Measurements from ENCODE around the gene ACP2. TPM values are rescaled to one million over a fixed set of nuclear protein-coding genes. Genes with fewer than 3 reads are reported as not detected.

ACP2 gene
- total and polyA plus RNA-seq, 4 donors, result 40.6 to 74.7 (median 60.8) TPM

DNA sequence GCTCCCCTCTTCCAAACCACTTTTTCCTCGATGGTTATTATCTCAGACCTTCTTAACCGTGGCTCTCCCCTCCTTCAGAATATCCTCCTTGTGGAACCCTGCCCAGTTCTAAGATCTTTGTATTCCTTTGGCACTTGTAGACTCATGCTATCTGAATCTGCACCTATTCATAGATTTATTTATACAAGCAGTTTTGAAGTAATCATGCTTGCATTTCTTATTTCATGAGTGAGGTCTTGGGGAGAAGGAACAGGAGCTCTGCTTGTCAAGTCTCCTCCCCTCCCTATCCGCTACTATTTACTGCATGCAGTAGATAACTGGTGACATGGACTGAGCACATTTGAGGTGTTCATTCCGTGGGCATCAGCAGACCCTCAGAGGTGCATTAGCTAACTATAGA lies 15.9 kb upstream of the ACP2 start:
- TF ChIP-seq, protein P1, sequence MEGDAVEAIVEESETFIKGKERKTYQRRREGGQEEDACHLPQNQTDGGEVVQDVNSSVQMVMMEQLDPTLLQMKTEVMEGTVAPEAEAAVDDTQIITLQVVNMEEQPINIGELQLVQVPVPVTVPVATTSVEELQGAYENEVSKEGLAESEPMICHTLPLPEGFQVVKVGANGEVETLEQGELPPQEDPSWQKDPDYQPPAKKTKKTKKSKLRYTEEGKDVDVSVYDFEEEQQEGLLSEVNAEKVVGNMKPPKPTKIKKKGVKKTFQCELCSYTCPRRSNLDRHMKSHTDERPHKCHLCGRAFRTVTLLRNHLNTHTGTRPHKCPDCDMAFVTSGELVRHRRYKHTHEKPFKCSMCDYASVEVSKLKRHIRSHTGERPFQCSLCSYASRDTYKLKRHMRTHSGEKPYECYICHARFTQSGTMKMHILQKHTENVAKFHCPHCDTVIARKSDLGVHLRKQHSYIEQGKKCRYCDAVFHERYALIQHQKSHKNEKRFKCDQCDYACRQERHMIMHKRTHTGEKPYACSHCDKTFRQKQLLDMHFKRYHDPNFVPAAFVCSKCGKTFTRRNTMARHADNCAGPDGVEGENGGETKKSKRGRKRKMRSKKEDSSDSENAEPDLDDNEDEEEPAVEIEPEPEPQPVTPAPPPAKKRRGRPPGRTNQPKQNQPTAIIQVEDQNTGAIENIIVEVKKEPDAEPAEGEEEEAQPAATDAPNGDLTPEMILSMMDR (IDR thresholded peaks at IDR 0.05; ENCODE audit: control extremely low read depth, extremely low read depth), result no peak
- WGBS, 2 donors, result 81 to 87% methylated on average over 4 of the region's 4 CpGs
- Histone ChIP-seq H3K27ac (ENCODE audit: low read depth in 1 of 2, low read length in 1 of 2) (no peak overlapping the region), H3K4me1 (ENCODE audit: control insufficient read depth in 5 of 5, insufficient read depth in 5 of 5, low read length in 5 of 5) (peaks cover 3 to 16% (median 8%) of the 10 kb centered on the region in 5 donors), H3K9ac (ENCODE audit: insufficient read depth in 1 of 2, low read length in 2 of 2) (no peak overlapping the region), H3K27me3 (ENCODE audit: control insufficient read depth in 3 of 3, insufficient read depth in 3 of 3, low read length in 2 of 3) (no peaks in the 10 kb centered on the region), H3K9me3 (ENCODE audit: control insufficient read depth in 4 of 4, insufficient read depth in 3 of 4, low read length in 3 of 4) (no peaks in the 10 kb centered on the region), H3K36me3 (ENCODE audit: control insufficient read depth in 4 of 4, insufficient read depth in 4 of 4, low read length in 4 of 4) (peaks cover 0 to 7% (median 3%) of the 10 kb centered on the region in 4 donors), H3K4me3 (no peak overlapping the region)
- DNase-seq (no peak), ATAC-seq (ENCODE audit: insufficient read depth, low FRiP score) (no peak)

DNA sequence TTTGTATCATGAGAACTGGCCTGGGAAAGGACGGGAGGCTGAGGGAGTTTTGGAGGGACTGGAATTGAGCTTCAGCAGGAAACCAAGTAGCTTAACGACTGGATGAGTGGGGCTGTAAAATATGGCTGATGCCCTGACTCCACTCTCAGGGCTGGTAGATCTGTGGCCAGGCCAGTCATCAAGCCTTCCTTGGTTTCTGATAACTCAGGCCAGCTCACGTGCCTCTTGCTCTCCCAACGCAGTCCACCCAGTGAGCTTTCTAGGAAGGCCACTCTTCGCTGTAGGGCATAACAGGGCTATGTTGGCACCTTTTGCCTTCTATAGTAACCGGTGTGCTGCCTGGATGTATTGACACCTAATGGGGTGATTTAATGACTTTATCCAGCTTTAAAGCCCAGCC lies 15.5 kb upstream of the ACP2 start:
- H3K4me1 ChIP-seq (ENCODE audit: control insufficient read depth in 5 of 5, insufficient read depth in 5 of 5, low read length in 5 of 5), result peaks cover 3 to 18% (median 8%) of the 10 kb centered on the region in 5 donors

DNA sequence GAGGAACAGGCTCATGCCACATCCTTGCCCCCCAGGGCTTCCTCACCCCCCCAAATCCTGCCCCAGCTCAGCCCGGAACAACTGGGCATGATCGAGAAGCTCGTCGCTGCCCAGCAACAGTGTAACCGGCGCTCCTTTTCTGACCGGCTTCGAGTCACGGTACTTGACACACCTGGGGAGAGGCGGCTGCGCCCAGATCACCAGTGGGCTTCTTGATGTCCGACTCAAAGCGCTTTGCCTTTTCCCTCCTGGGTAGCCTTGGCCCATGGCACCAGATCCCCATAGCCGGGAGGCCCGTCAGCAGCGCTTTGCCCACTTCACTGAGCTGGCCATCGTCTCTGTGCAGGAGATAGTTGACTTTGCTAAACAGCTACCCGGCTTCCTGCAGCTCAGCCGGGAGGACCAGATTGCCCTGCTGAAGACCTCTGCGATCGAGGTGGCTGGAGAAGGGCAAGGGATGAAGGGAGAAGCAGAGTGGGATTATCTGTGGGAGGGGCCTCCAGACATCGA lies 12.7 kb upstream of the ACP2 start:
- ATAC-seq (ENCODE audit: insufficient read depth, low FRiP score) (no peak), DNase-seq (no peak)
- Histone ChIP-seq H3K36me3 (ENCODE audit: control insufficient read depth in 4 of 4, insufficient read depth in 4 of 4, low read length in 4 of 4) (peaks cover 0 to 7% (median 1%) of the 10 kb centered on the region in 4 donors), H3K9me3 (ENCODE audit: control insufficient read depth in 4 of 4, insufficient read depth in 3 of 4, low read length in 3 of 4) (no peaks in the 10 kb centered on the region), H3K4me1 (ENCODE audit: control insufficient read depth in 5 of 5, insufficient read depth in 5 of 5, low read length in 5 of 5) (peaks cover 0 to 27% (median 8%) of the 10 kb centered on the region in 5 donors), H3K4me3 (no peak overlapping the region), H3K27ac (ENCODE audit: low read depth in 1 of 2, low read length in 1 of 2) (no peak overlapping the region), H3K27me3 (ENCODE audit: control insufficient read depth in 3 of 3, insufficient read depth in 3 of 3, low read length in 2 of 3) (no peaks in the 10 kb centered on the region), H3K9ac (ENCODE audit: insufficient read depth in 1 of 2, low read length in 2 of 2) (no peak overlapping the region)
- TF ChIP-seq, protein P1 (IDR thresholded peaks at IDR 0.05; ENCODE audit: control extremely low read depth, extremely low read depth), result no peak
- 73 to 86% methylated on average over 22 of the region's 22 CpGs for WGBS, 2 donors

More for the DNA sequence above, 15.5 kb upstream of the ACP2 start:
- WGBS, 2 donors, result 92 to 95% methylated on average over 6 of the region's 6 CpGs
- Histone ChIP-seq H3K4me3 (no peak overlapping the region), H3K36me3 (ENCODE audit: control insufficient read depth in 4 of 4, insufficient read depth in 4 of 4, low read length in 4 of 4) (peaks cover 0 to 7% (median 3%) of the 10 kb centered on the region in 4 donors), H3K27ac (ENCODE audit: low read depth in 1 of 2, low read length in 1 of 2) (no peak overlapping the region), H3K9me3 (ENCODE audit: control insufficient read depth in 4 of 4, insufficient read depth in 3 of 4, low read length in 3 of 4) (no peaks in the 10 kb centered on the region), H3K27me3 (ENCODE audit: control insufficient read depth in 3 of 3, insufficient read depth in 3 of 3, low read length in 2 of 3) (no peaks in the 10 kb centered on the region), H3K9ac (ENCODE audit: insufficient read depth in 1 of 2, low read length in 2 of 2) (no peak overlapping the region)
- TF ChIP-seq, protein P1 (IDR thresholded peaks at IDR 0.05; ENCODE audit: control extremely low read depth, extremely low read depth), result no peak
- no peak for ATAC-seq (ENCODE audit: insufficient read depth, low FRiP score)
- no peak for DNase-seq

DNA sequence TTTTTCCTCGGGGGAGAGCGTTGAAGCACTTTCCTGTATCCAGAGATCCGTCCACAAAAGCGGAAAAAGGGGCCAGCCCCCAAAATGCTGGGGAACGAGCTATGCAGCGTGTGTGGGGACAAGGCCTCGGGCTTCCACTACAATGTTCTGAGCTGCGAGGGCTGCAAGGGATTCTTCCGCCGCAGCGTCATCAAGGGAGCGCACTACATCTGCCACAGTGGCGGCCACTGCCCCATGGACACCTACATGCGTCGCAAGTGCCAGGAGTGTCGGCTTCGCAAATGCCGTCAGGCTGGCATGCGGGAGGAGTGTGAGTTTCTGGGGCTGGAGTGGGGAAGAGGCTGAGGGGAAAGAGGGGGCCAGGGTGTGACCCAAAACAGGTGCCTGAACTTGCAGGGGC lies 11.8 kb upstream of the ACP2 start:
- DNase-seq (no peak), ATAC-seq (ENCODE audit: insufficient read depth, low FRiP score) (no peak)
- TF ChIP-seq, protein P1 (IDR thresholded peaks at IDR 0.05; ENCODE audit: control extremely low read depth, extremely low read depth), result no peak
- H3K36me3 ChIP-seq (ENCODE audit: control insufficient read depth in 4 of 4, insufficient read depth in 4 of 4, low read length in 4 of 4), result peaks cover 0 to 7% (median 1%) of the 10 kb centered on the region in 4 donors
- no peak overlapping the region for H3K9ac ChIP-seq (ENCODE audit: insufficient read depth in 1 of 2, low read length in 2 of 2)
- peaks cover 0 to 29% (median 12%) of the 10 kb centered on the region in 5 donors for H3K4me1 ChIP-seq (ENCODE audit: control insufficient read depth in 5 of 5, insufficient read depth in 5 of 5, low read length in 5 of 5)
- whole genome bisulfite sequencing, 2 donors, result 92 to 94% methylated on average over 19 of the region's 19 CpGs
- H3K4me3 ChIP-seq, result no peak overlapping the region
- no peaks in the 10 kb centered on the region for H3K9me3 ChIP-seq (ENCODE audit: control insufficient read depth in 4 of 4, insufficient read depth in 3 of 4, low read length in 3 of 4)
- no peak overlapping the region for H3K27ac ChIP-seq (ENCODE audit: low read depth in 1 of 2, low read length in 1 of 2)
- no peaks in the 10 kb centered on the region for H3K27me3 ChIP-seq (ENCODE audit: control insufficient read depth in 3 of 3, insufficient read depth in 3 of 3, low read length in 2 of 3)

Measured in lung (tissue), 12 donors.